HEK293 (cell line): Measurements from ENCODE around the gene KRT33A.

Source experiments
- SALL2 ChIP-seq: fragments of 450-650 bp; formaldehyde crosslinking; IDR thresholded peaks from 2 replicates; pipeline ENCODE4 v1.5.0; 2017; ENCODE audit warnings: missing biosample characterization, mild to moderate bottlenecking, missing genetic modification characterization, borderline replicate concordance
- ZNF146 ChIP-seq: fragments of 450-650 bp; formaldehyde crosslinking; IDR thresholded peaks from 2 replicates; pipeline ENCODE4 v1.5.1; 2016; ENCODE audit warnings: missing biosample characterization, missing genetic modification characterization
- TF ChIP-seq, protein P1 (sequence below): fragments of 450-650 bp; formaldehyde crosslinking; IDR thresholded peaks from 2 replicates; pipeline ENCODE4 v1.5.1; 2016; ENCODE audit warnings: missing biosample characterization, missing genetic modification characterization
- TF ChIP-seq, protein P2 (sequence below): fragments of 450-650 bp; formaldehyde crosslinking; IDR thresholded peaks from 2 replicates; pipeline ENCODE4 v1.5.1; 2016; ENCODE audit warnings: missing biosample characterization, missing genetic modification characterization

DNA sequence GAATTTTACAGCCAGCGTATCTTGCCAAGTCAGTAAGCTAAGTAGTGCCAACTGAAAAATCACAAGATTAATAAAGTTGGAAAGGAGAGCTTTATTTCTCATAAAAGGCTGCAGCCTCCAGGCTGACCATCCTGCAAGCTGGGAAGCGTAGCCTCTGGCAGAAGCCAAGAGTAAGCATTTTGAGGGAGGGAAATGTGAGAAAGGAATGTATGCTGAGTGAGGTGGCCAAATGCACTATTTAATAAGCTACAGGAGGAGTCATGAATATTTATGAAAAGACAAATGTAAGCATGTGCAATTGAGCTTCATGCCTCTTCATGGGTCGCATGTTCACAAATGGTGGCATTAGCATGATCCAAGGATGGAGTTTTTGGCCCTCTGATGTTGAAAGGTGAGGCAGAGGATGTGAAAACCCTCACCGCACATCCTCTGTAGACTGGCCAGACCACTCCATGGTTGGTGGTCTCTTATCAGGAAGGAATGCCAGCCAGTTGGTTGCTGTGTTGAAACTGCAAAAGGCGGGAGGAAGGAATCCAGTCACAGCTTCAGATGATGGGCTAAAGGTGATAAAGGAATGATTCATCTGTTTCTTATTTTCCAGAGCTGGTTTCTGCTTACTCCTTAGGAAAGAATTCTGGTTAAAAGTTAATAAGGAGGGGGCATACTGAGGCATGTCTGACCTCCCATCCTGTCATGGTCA lies 9.8 kb upstream of the KRT33A start:
- TF ChIP-seq, protein P1, sequence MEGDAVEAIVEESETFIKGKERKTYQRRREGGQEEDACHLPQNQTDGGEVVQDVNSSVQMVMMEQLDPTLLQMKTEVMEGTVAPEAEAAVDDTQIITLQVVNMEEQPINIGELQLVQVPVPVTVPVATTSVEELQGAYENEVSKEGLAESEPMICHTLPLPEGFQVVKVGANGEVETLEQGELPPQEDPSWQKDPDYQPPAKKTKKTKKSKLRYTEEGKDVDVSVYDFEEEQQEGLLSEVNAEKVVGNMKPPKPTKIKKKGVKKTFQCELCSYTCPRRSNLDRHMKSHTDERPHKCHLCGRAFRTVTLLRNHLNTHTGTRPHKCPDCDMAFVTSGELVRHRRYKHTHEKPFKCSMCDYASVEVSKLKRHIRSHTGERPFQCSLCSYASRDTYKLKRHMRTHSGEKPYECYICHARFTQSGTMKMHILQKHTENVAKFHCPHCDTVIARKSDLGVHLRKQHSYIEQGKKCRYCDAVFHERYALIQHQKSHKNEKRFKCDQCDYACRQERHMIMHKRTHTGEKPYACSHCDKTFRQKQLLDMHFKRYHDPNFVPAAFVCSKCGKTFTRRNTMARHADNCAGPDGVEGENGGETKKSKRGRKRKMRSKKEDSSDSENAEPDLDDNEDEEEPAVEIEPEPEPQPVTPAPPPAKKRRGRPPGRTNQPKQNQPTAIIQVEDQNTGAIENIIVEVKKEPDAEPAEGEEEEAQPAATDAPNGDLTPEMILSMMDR (tag by site-specific recombination): no peak
- no peak for TF ChIP-seq SALL2 (tag by site-specific recombination)
- TF ChIP-seq ZNF146: no peak
- TF ChIP-seq, protein P2, sequence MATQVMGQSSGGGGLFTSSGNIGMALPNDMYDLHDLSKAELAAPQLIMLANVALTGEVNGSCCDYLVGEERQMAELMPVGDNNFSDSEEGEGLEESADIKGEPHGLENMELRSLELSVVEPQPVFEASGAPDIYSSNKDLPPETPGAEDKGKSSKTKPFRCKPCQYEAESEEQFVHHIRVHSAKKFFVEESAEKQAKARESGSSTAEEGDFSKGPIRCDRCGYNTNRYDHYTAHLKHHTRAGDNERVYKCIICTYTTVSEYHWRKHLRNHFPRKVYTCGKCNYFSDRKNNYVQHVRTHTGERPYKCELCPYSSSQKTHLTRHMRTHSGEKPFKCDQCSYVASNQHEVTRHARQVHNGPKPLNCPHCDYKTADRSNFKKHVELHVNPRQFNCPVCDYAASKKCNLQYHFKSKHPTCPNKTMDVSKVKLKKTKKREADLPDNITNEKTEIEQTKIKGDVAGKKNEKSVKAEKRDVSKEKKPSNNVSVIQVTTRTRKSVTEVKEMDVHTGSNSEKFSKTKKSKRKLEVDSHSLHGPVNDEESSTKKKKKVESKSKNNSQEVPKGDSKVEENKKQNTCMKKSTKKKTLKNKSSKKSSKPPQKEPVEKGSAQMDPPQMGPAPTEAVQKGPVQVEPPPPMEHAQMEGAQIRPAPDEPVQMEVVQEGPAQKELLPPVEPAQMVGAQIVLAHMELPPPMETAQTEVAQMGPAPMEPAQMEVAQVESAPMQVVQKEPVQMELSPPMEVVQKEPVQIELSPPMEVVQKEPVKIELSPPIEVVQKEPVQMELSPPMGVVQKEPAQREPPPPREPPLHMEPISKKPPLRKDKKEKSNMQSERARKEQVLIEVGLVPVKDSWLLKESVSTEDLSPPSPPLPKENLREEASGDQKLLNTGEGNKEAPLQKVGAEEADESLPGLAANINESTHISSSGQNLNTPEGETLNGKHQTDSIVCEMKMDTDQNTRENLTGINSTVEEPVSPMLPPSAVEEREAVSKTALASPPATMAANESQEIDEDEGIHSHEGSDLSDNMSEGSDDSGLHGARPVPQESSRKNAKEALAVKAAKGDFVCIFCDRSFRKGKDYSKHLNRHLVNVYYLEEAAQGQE (tag by site-specific recombination): no peak
